Stimulated activated naive CD4-positive, alpha-beta T cell treated with Interleukin-2 at 50 U/mL for 16 hours (primary cell): ENCODE data around the gene PSAPL1.

Experiments
- DNase-seq: peaks from one replicate; lab custom pipeline; 2025; lab: John Stamatoyannopoulos, UW

Gene PSAPL1

GRCh38 chr4:7430965-7431695, 3.6 kb downstream of the PSAPL1 start:
- DNase-seq = no peak

DNA sequence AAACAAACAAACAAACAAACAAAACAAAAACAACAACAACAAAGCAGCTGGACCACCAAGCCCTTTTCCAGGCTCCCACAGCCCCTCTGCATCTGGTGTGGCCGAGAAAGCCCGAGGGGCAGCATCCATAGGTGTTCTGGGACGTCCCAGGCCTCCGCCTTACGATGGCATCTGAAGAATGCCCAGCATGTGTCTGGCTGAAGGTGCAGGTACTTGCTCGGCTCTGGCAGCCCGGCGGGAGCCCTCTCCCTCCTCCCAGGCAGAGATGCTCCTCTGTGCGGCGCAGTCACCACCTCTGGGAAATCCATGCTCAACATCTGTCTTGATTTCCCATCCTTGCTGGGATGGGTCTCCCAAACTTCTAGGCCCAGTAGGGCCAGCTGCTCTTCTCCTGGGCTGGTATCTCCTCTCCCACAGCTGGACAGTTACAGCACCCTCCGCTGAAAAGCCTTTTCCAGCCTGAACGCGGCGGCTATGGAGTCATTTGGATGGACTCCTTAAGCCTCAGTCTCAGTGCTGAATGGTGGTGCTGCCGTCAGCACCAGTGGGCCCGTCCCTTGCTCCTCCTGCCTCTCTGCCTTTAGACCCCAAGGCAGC, 4.3 kb downstream of the PSAPL1 start:
- DNase-seq = no peak

- no peak for DNase-seq
These were observed 5.1 kb downstream of the PSAPL1 start for GRCh38 chr4:7429601-7430078.

DNA sequence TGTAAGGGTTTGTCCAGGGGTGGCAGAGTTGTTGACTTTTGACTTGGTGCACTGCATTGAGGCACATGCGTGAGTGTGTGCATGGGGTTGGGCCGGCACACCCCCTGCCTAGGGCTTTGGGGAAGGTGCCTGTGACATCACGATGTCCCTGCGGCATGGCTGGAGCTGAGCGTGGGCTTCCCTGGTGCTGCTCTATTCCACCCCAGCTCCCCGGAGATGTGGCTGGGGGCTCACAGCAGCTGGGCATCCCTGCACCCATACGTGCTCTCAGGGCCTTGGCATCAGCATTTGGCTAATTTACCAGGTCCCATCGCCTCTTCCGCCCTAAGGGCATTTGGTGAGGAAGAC, 5.7 kb downstream of the PSAPL1 start:
- DNase-seq = no peak

DNA sequence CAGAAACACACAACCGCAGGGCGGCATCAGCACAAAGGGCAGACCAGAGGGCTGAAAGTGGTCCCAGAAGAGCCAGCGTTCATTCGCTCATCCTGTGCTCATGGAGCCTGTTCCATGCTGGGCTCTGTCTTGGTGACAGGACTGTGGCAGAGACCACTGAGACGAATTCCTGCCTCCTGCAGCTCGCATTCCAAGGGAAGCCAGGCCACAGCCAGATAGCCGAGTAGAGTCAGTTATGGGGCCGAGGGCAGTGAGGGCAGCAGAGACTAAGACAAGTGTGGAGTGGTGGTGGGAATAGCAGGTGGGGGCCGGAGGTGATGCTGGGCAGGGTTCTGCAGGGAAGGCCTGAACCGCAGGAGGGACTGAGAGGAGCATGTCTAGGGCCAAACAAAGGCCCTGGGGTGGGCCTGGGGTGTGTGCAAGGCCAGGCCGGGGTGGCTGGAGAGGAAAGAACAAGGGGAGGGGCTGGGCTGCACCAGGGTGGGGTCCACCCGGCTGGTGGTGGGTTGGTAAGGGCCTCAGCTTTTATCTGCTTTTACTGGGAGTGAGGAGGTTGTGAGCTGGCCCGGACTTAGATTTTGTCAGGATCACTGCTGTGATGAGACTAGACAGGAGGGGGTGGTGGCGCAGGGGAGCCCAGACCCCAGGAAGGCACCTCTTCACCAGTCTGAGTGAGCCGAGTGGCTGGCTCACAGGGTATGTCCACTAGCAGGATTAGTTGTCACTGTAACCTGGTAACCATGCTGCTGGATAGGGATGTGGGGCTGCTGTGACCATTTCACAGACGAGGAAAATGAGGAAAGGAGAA, 6.3 kb downstream of the PSAPL1 start:
- DNase-seq = no peak

DNA sequence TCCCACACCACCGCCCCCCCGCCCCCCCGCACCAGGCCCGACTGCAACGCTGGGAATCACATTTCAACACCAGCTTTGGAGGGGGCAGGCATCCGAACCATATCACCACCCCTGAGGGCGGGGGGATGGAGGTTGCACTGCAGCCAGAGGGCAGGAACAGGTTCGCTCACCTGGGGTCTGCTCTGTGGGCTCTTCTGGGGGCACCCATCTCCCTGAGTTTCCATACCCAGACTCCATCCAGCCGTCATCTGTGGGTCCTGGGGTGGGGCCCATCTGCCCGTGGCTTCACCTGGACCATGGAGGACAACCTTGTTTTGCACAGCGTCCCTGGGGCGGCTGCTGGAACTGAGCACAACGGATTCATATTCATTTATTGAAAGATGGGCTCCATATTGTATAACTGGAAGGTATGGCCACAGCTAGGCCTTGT, 6.9 kb downstream of the PSAPL1 start:
- DNase-seq = no peak

GRCh38 chr4:7427361-7427760, 7.4 kb downstream of the PSAPL1 start:
- no peak for DNase-seq

DNA sequence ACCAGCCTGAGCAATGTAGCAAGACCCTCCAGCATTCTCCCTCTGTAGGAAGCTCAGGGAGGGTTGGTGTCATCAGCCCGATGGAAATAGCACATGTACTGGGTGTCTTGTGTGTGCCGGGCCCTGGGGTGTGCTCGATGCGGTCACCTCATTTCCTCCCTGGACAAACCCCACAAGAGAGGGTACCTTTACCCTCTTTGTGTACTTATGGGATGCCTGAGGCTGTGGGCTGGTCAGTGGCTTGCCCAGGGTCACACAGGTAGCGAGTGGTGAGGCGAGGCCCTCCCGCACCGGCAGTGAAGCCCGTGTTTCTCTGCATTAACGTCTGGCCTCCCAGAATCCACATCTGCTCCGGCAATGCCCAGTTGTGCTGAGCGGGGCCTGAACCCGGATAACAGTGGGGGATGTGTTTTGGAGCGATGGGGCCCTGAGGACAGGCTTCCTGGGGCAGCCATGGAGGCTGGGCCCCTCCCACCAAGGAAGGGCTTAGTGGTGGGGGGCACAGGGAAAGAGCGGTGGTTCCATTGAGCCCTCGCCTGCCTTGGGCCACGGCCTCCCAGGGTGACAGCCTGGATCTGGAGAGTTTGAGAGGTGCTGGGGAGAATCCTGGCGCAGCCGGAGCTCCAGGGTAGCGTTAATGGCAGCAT, 8.1 kb downstream of the PSAPL1 start:
- no peak for DNase-seq

GRCh38 chr4:7425591-7426468, 8.9 kb downstream of the PSAPL1 start:
- DNase-seq = no peak

DNA sequence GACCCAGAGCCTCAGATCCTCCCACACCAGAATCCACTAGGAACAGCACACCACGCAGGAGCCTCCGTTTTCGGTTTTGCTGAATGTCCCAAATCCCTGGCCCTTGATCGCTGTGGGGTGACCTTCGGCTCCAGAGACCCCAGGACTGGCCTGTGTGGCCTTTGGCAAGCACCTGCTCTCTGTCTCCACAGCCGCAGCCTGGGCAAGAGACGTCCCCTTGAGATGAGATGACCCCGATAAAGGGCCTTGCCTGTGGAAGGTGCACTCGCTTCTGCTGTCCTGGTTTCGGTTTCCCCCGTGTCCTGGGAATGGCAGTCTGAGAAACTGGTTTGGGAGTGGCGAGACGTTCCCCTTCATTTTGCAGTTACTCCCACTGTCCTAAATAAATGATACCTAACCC, 9.6 kb downstream of the PSAPL1 start:
- no peak for DNase-seq

DNA sequence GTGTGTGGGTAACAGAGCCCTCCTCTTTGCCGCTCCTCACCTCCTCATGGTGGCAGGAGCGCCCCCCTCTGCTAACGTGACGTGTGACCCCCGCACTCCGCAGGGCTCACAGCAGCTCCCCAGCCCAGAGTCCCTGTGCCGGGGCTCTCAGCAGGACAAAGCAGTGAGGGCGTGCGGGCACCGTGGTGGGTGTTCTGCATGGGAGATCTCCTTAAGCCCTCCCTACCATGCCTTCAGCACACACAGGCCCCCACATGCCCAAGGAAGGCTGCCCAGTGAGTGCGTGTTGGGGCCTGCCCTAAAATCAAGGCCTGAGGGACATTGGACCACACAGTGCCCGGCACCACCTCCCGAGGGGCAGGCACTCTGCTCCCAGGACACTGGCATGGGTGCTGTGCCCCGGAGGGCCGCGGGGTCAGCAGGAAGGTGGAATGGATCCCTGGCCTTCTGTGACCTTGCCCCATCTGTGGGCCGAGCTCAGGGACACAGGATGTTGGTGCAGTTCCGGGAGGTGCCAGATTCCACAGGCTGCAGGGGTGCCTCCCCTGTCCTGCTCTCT, 10.1 kb downstream of the PSAPL1 start:
- no peak for DNase-seq

GRCh38 chr4:7423801-7424552, 10.8 kb downstream of the PSAPL1 start:
- no peak for DNase-seq

DNA sequence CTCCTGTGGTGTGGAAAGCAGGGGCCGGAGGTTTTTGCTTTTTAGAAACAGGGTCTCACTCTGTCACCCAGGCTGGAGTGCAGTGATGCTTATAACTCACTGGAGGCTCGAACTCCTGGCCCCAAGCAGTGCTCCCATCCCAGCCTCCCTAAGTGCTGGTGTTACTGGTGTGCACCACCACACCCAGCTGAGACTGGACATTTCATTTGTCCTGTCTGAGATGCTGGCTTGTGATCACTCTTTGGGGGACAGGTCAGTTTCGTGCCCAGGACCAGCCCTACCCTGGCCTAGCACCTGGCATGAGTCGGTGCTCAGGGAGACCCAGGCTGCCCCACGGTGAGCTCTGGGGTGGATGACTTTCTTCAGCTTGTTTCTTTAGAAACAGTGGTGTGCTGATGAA, 11.3 kb downstream of the PSAPL1 start:
- no peak for DNase-seq

DNA sequence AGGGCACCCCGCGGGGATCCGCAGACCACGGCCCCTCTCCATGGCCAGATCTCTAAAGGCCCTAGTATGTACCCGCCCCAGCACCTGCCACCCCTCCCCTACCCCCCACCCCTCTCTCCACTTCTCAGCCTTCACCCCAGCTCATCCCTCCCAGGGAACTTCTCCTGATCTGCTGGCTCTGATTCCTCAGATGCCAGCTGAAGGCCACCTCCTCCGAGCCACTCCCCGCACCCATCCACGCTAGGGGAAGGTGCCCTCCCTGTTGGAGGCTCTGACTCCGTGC, 11.9 kb downstream of the PSAPL1 start:
- DNase-seq = no peak

DNA sequence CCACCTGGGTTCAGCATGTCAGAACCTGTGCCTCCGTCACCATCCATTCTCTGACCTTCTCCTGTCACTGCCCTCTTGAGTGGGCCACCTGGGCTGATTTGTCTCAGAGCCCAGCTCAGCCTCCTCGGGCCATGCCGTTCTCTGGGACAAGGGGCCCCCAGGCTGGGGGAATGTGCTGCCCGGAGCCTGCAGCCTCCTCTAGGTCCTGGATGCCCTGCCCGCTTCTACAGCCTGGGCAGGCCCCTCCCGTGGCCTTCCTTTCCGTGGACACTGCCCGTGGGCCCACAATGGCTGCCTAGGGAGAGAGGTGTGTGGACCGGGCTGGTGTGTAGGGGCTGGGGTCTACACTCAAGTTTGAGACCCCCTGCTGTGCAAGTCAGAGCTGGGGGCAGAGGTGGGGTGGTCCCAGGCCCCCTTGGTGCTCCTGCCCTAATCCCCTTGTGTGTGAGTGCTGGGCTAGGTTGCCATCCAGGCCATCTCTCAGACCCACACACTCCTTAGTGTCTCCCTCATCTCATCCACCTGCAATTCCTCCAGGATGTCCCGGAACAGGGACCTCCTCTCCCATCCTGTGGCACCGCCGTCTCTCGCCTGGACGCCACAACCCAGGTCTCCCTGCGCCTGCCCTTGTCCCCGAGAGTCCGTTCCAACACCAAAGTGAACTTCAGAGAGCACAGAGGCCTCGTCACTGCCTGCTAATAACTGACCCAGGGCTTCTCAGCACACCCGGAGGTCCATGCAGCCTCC, 12.4 kb downstream of the PSAPL1 start:
- no peak for DNase-seq

GRCh38 chr4:7421356-7422150, 13.2 kb downstream of the PSAPL1 start:
- DNase-seq = no peak

DNA sequence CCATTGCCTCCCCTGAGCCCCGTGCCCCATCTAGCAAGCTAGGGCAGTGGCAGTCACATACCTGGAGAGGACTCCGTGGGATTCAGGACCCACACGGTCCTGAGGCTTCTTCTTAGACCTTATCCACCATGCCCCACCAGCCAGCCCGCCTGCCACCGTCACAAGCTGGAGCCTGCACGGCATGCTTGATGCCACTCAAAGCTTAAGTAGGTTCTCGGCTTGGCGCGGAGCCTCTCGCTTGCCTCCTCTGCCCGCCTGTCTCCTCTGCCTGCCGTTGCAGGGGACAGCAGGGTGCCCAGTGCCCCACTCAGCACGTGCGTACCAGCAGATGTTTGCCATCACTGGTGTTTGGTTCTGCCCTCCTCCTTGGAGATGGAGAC, 14.1 kb downstream of the PSAPL1 start:
- DNase-seq = no peak

GRCh38 chr4:7419961-7420660, 14.6 kb downstream of the PSAPL1 start:
- DNase-seq = no peak
